ENCODE measurements around the gene SLC9A4.

SLC9A4 gene

GRCh38 chr2:102451968-102452367 is 21.1 kb upstream of the SLC9A4 start:
- DNase-seq (ENCODE audit: low read depth in 2 of 2): no peak

- no peak for DNase-seq (ENCODE audit: low read depth in 2 of 2)
Observed at GRCh38 chr2:102453501-102453900, 19.5 kb upstream of the SLC9A4 start.

DNA sequence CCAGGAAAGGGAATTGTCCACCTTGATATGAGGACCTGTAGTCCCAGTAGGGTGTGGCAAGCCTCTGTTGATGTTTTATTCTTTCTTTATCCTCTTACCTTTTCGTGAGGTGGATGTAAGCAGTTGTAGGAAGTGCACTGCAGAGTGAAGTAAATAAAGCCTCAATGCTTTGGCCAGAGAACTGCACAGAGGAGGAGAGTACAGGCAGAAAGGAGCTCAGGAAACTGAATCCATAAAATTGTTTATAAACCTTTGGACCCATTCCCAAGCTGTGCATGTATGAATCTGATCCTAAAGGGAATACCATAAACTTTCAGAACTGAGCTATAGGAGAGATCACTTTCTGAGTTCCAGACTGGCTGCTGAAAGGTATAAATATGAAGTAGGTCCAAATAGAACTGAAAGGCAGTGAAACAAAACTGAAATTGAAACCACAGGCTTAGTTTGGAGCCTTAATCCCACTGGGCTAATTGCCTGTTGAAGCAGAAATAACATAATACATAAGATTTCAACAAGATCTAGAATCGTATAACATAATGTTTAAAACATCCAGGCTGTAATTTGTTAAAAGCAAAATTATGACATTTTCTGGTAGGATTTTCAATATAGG is 17.9 kb upstream of the SLC9A4 start:
- no peak for DNase-seq (ENCODE audit: low read depth in 2 of 2)

GRCh38 chr2:102460467-102460866 is 12.6 kb upstream of the SLC9A4 start:
- DNase-seq (ENCODE audit: low read depth in 2 of 2): no peak

DNA sequence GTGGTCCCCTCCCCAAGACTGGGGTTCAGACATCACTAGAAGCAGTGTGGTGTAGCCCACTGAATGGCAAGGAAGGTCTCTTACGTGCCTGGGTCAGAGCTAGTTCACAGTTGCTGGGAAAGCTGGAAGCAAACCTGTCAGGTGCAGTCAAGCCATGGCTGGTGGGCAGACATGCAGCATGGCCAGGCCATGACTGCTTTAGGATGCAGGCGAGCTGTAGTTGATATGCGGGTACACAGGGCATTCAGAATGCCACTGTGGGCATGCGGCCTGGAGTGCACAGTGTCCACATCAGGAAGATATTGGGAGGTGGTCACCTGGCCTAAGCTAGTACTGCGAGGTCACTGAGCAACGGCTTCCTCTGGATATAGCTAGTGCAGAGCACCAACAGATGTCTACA is 11.8 kb upstream of the SLC9A4 start:
- DNase-seq (ENCODE audit: low read depth in 2 of 2): no peak

DNA sequence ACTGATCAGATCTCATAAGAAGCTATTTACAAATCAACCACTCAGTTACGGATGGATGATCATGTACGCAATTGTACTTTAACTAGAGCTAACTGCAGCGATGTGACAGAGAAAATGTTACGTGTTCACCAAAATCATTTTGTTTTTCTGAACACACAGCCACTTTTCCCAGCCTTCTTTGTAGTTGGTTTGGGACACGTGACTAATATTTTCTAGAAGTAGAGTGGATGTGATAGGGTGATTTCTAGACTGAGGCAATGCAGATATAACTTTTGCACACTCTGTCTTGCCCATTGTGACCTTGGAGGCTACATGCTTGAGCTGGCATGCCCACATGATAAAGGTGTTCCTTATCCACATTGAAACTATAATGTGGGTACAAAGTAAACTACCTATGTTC is 9.9 kb upstream of the SLC9A4 start:
- DNase-seq (ENCODE audit: low read depth in 2 of 2): no peak

DNA sequence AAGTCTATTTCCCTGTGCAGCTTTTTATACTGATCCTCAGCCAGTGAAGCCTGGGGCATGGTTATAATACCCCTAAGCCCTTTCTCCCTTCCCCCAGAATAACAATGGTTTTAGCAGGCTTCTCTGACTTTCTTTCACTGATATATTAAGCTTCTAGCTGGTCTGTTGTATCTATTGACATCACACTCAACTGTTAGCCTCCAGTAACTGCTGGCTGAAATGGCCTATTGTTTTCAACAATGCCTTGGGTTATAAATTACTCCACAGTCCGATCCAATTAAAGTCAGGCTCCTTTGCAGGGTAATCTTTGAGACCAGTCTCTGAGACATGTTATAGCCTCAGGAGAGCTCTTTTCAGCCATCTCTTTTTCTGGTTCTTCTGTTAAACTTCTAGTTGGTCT is 2.9 kb upstream of the SLC9A4 start:
- no peak for DNase-seq (ENCODE audit: low read depth in 2 of 2)

DNA sequence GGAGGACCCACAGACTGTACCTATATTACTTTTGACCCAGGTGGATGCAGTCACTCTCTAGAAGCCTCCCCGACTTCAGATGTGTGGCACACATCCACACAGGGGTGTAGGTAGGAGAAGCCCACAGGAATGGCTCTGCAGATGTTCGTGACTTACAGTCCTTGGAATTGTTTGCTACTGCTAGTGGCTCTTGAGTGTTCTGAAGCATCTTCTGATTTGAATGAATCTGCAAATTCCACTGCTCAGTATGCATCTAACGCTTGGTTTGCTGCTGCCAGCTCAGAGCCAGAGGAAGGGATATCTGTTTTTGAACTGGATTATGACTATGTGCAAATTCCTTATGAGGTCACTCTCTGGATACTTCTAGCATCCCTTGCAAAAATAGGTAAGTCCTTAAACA is 605 bp downstream of the SLC9A4 start:
- no peak for DNase-seq (ENCODE audit: low read depth in 2 of 2)

GRCh38 chr2:102474785-102475184 is 1.8 kb downstream of the SLC9A4 start:
- DNase-seq (ENCODE audit: low read depth in 2 of 2): no peak

DNA sequence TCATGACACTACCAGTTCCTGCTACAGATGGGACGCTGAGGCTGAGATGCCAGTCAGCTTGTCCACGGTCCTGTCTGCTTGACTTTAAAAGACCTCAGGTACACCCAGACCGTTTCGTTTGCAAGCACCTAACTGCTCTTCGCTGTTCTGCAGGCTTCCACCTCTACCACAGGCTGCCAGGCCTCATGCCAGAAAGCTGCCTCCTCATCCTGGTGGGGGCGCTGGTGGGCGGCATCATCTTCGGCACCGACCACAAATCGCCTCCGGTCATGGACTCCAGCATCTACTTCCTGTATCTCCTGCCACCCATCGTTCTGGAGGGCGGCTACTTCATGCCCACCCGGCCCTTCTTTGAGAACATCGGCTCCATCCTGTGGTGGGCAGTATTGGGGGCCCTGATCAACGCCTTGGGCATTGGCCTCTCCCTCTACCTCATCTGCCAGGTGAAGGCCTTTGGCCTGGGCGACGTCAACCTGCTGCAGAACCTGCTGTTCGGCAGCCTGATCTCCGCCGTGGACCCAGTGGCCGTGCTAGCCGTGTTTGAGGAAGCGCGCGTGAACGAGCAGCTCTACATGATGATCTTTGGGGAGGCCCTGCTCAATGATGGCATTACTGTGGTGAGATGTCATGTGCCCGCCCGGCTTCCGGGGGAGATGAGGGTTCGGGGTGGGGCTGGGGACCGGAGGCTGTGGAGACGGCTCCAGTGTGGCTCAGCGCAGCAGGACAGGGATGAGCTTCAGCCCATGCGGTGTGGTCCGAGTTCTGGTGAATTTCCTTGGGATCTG is 5.9 kb downstream of the SLC9A4 start:
- DNase-seq (ENCODE audit: low read depth in 2 of 2): no peak

DNA sequence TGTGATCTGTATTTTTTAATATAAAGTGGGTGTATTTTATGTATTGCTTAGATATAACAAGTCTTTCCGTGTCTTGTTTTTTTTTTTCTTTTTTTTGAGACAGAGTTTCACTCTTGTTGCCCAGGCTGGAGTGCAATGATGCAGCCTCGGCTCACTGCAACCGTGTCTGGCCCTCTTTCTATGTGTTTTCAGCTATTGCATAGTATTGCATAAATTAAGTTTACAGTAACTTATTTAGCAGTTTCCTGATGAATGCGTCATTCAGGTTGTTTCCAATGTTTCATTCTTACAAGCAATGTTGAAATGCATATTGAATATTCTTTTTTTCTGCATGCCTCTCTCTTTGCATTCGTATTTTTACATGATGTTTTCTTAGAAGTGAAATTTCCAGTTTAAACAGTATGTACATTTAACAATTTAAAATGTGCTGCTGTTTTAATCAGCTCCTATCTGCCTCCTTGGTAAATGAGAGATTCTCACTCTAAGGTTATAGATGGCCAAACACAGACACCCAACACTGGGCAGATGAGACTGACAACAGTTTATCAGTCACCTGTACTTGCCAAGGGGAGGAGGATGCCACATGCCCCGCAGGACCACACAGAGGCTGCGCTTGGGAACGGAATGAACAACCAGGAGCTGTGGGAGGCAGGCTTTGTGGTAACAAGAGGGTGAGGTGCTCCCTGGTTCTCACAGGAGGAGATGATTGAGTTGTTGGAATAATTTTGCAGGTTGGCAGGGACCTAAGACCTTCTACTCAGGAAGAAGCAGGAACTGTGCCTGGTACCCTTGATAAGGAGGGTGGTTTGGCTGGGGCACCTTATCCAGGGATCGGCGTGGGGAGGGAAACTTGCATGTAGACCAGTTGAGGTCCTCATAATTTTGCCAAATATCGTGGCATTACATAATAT is 7.5 kb downstream of the SLC9A4 start:
- DNase-seq (ENCODE audit: low read depth in 2 of 2): no peak

GRCh38 chr2:102481931-102482330 is 8.9 kb downstream of the SLC9A4 start:
- no peak for DNase-seq (ENCODE audit: low read depth in 2 of 2)

GRCh38 chr2:102483086-102483485 is 10.1 kb downstream of the SLC9A4 start:
- DNase-seq (ENCODE audit: low read depth in 2 of 2): no peak

DNA sequence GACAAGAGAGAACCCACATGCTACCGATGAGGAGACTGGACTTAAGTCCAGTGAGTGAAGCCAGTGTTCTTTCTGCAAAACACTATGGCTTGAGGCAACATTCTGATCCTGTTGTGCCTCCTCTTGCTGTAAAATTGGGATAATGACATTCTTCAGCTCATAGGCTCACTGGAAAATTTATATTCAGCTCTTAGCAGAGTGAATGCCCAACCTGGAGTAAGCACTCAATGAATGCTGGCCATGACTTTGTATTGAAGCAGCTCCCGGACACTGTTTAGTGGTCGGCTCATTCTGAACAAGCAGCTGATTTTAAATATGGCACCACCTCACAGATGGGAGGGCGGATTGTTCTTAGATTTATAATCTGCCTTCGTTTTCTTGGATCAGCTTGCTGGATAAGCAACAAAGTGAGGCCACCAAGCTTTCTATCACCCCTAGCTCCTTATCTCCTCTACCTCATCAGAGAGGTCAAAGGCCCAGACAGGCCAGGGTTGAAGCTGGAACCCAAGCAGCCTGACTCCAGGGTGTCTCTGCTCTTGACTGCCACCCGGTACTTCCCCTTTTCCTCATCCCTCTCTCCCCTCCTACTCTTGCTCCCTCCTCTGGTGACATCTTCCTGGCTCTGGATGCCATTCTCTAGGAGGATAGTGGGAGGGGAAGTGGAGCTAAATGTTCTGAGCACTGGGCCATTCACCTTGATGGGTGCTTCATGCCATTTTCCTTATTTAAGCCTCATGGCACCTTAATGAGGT is 11.5 kb downstream of the SLC9A4 start:
- no peak for DNase-seq (ENCODE audit: low read depth in 2 of 2)

DNA sequence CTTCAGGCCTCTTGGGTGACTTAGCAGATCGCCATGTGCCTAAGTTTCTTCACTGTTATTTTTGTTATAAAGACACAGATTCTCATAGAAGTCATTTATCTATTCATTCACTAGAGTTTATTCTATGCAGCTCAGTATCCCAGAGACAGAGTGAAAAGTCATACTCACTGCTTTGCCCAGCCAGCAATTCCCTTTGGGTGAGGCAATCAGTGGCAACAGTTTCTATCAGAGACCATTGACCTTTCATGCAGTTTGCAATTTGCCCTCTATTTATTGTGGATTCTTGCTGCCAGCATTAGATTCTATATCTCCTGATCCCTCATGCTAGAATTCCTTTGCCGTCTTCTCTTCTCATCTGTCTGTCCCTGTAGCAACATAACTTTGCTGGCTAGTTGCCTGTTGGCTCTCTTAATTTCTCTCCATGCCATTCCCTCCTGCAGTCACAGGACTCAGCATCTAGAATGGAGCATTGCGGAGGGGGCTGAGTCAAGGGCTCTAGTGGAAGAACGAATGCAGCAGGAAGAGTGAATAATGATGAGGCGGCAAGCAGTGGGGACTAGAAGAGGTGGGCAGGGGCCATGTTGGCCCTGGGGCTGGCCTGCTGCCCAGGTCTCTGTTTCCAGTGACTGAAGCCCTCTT is 12.2 kb downstream of the SLC9A4 start:
- no peak for DNase-seq (ENCODE audit: low read depth in 2 of 2)

DNA sequence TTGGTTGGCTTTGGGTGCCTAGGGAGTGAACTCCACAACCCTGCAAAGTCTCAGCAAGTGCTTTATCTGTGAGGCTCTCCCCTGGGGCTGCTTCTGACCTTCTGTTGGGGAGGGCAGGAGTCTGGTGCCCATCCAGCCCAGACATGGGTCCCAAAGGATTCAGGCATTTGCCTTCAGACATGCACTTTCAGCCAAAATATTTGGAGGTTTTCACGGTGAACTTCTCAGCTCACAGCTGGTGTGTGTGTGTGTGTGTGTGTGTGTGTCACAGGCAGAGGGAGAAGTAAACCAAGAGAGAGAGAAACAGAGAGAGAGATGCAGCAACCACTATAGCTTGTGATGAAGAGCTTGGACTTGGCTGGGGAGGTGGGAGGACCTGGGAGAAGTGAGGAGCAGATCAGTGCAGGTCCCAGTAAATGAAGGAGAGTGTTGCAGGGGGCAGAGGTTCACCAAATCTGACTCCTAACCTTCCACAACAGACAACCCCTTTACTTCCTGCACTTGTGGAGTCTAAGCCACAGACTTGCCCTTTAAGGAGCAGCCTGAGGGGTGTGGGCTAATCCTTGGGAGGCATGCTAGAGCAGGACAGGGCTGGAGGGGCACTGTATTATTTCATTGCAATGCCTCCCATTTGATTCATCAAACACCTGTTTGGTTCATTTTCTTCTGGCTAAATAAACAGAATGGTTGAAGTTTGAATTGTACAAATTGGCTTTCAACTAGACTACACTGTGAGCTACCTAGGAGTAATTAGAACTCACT is 14.1 kb downstream of the SLC9A4 start:
- no peak for DNase-seq (ENCODE audit: low read depth in 2 of 2)

DNA sequence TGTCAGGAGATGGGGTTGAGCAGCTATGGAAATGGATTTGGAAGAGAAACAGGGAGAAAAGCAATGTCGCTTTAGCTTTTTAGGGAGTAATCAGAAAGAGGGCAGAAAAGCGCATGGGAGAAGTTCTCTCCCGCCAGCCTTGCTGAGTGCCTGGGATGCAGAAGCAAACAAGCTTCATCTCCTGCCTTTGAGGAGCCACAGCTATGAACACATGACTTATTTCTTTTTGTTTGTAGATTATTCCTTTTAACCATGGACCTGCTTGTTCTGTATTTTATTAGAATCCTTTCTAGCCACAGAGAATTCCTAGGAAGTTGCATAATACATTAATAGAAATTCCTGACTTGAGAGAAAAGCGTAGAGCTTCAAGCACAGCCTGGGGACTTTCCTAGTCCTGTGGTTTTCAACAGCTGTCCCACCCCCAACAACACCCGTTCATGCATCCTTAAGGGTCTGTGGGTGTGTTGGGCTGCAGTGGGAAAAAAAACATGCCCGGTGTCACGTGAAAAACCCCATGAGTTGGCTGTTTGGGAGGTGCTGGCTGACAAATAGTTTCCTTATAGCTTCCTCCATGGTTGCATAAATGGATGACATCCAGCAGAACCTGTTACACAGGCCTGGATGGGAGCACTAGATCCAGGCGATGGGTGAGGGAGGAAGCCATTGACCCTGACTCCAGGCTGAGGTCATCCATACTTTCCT is 14.9 kb downstream of the SLC9A4 start:
- peak; percentile 88 to 89 for DNase-seq (ENCODE audit: low read depth in 2 of 2)

- DNase-seq (ENCODE audit: low read depth in 2 of 2): no peak
Observed at GRCh38 chr2:102489646-102490045, 16.6 kb downstream of the SLC9A4 start.

GRCh38 chr2:102492006-102492405 is 19.0 kb downstream of the SLC9A4 start:
- no peak for DNase-seq (ENCODE audit: low read depth in 2 of 2)

- DNase-seq (ENCODE audit: low read depth in 2 of 2): no peak
Observed at GRCh38 chr2:102494570-102494969, 21.5 kb downstream of the SLC9A4 start.
